ENCODE data around the gene PPP2R3A. TPM values are rescaled to one million over a fixed set of nuclear protein-coding genes. Genes with fewer than 3 reads are reported as not detected.

PPP2R3A gene
- total and polyA plus RNA-seq, 2 donors (not counting 3 experiments of a cell fraction or from before 2014, with no cell fraction given), result 3.3 to 14.6 TPM

- H3K9me3 ChIP-seq (replicated peaks; ENCODE audit: control insufficient read depth, insufficient read depth, low read length), result no peaks in the 10 kb centered on the region
- H3K79me2 ChIP-seq (ENCODE audit: control insufficient read depth, insufficient read depth, low read length), result no peaks in the 10 kb centered on the region
- POLR2A ChIA-PET, result interaction anchor here (0.6 kb wide), 1 partner anchor 301 kb away, joined by 9 read pairs; no protein-coding TSS in a partner anchor
- H2AFZ ChIP-seq (ENCODE audit: low read depth, low read length), result no peak overlapping the region
- H3K9ac ChIP-seq (replicated peaks; ENCODE audit: extremely low read depth, insufficient read depth, low read length), result no peak overlapping the region
- no peaks in the 10 kb centered on the region for H4K20me1 ChIP-seq (replicated peaks; ENCODE audit: control insufficient read depth, extremely low read depth, insufficient read depth, low read length)
- H3K27ac ChIP-seq (ENCODE audit: insufficient read depth, low read depth, low read length), result no peak overlapping the region
- DNase-seq (ENCODE audit: low read depth, low spot score), result no peak
- no peak overlapping the region for H3K4me3 ChIP-seq (replicated peaks in 1 of 3; ENCODE audit: insufficient read depth in 1 of 3, low read depth in 1 of 3, low read length in 3 of 3)
- intact Hi-C loops (cut with micrococcal nuclease), result no loop called here
- BruUV-seq (replicated peaks), result no TSS peak
- TF ChIP-seq MYC (IDR thresholded peaks at IDR 0.05; ENCODE audit: low read depth, low read length) (no peak), JUN (IDR thresholded peaks at IDR 0.05; ENCODE audit: borderline replicate concordance, insufficient read depth, insufficient read length, low read depth) (no peak), EZH2 (IDR thresholded peaks at IDR 0.05; ENCODE audit: borderline replicate concordance, low read depth, low read length, severe bottlenecking) (no peak), POLR2A (IDR thresholded peaks at IDR 0.05; ENCODE audit: low read depth, low read length) (no peak), GATA2 (IDR thresholded peaks at IDR 0.05; ENCODE audit: insufficient read depth, insufficient read length, low read depth, low read length) (no peak), FOS (IDR thresholded peaks at IDR 0.05; ENCODE audit: borderline replicate concordance, insufficient read depth, low read length) (no peak), CTCF (IDR thresholded peaks at IDR 0.05; ENCODE audit: extremely low read depth in 1 of 2, insufficient read depth in 1 of 2, low read depth in 1 of 2, low read length in 2 of 2) (no peak), POLR2AphosphoS5 (IDR thresholded peaks at IDR 0.05; ENCODE audit: insufficient read depth, low read depth, low read length) (no peak), MAX (IDR thresholded peaks at IDR 0.05; ENCODE audit: insufficient read depth, insufficient read length) (no peak)
- FAIRE-seq, result no peak
- no peak overlapping the region for H3K4me2 ChIP-seq (ENCODE audit: insufficient read depth, low read length)
- peaks cover 8% of the 10 kb centered on the region for H3K4me1 ChIP-seq (ENCODE audit: control insufficient read depth, extremely low read depth, insufficient read depth, low read length)
- no peaks in the 10 kb centered on the region for H3K27me3 ChIP-seq (ENCODE audit: control insufficient read depth in 2 of 2, insufficient read depth in 2 of 2, low read length in 2 of 2)
- dilution Hi-C loops (cut with MboI; ENCODE audit: extremely low pct_ligation_motif_present, low sequenced_read_pairs), result no loop called here
- peaks cover 2% of the 10 kb centered on the region for H3K9me1 ChIP-seq (replicated peaks; ENCODE audit: control insufficient read depth, extremely low read depth, insufficient read depth, low read length)
- peaks cover 0 to 5% of the 10 kb centered on the region in 2 experiments for H3K36me3 ChIP-seq (ENCODE audit: control insufficient read depth in 2 of 2, extremely low read depth in 1 of 2, insufficient read depth in 2 of 2, low read length in 2 of 2)
- CTCF ChIA-PET, result interaction anchor here (0.8 kb wide), 1 partner anchor 643 kb away, joined by 3 read pairs; no protein-coding TSS in a partner anchor
Observed at GRCh38 chr3:136109499-136109898, 144.0 kb downstream of the PPP2R3A start.

Data from endothelial cell of umbilical vein (primary cell).